22Rv1 (cell line): ENCODE results near the gene DNAJB12.
"Not testable (repeated sequence)": the region's sequence is repeated elsewhere in the genome, so short reads cannot be mapped to it uniquely, and the experiment has no call there.

Experiments
- H3K27ac ChIP-seq: fragments of 450-650 bp; 2 replicates; pipeline ENCODE4 v1.5.1; 2017
- ZFX ChIP-seq: fragments of 450-650 bp; IDR thresholded peaks from 2 replicates; pipeline ENCODE4 v1.6.1; 2017; ENCODE audit warnings: antibody characterized with exemption, borderline replicate concordance
- TF ChIP-seq, protein P1 (sequence below): fragments of 450-650 bp; IDR thresholded peaks from 2 replicates; pipeline ENCODE4 v1.5.1; 2017; ENCODE audit warnings: mild to moderate bottlenecking

DNAJB12 gene

DNA sequence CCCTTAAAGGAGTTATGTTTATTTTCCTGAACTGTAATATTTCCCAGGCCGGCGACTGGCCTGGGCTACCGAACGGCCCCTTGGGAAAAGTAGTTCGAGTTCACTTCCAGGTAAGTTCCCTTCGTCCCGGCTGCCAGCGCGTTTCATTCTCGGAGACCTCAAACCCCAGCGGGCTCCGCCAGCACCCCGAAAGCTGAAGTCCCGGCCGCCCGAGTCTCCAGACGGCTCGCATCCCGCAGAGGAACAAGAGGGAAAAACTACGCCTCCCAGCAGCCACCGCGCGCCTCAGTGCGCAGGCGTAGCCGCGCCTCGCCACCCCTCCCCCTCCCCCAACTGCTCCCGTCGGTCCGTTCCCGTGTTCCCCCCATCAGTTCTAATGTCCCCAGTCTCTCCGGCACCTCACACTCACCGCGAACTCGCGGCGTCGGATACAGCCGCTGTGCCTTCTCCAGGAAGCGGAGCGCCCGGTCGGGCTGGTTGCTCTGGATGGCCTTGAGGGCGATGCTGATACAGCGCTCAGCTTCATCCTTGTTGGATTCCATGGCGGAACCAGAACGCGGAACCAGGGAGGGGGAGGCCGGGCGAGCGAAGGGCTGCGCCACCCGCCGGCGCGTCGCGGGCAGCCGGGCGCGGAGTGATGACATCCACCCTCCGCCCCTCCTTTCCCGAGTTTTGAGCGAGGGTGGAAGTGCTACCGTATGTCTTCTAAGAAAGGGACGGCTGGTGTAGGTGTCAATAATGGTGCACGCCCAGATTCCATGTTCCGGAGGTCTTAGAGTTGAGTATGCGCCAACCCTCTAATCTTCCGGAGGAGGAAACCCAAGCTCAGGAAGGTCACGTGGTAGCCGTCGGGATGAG is at the start of gene DNAJB12:
TSS of gene DNAJB12 (minus strand) at position 564 of the 858 bp plus-strand sequence. CDS start at position 542, 22 bp downstream.
- peak within 1 kb of the TSS; percentile 94 for H3K27ac ChIP-seq
- TF ChIP-seq ZFX: no peak
- TF ChIP-seq, protein P1, sequence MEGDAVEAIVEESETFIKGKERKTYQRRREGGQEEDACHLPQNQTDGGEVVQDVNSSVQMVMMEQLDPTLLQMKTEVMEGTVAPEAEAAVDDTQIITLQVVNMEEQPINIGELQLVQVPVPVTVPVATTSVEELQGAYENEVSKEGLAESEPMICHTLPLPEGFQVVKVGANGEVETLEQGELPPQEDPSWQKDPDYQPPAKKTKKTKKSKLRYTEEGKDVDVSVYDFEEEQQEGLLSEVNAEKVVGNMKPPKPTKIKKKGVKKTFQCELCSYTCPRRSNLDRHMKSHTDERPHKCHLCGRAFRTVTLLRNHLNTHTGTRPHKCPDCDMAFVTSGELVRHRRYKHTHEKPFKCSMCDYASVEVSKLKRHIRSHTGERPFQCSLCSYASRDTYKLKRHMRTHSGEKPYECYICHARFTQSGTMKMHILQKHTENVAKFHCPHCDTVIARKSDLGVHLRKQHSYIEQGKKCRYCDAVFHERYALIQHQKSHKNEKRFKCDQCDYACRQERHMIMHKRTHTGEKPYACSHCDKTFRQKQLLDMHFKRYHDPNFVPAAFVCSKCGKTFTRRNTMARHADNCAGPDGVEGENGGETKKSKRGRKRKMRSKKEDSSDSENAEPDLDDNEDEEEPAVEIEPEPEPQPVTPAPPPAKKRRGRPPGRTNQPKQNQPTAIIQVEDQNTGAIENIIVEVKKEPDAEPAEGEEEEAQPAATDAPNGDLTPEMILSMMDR: no peak

DNA sequence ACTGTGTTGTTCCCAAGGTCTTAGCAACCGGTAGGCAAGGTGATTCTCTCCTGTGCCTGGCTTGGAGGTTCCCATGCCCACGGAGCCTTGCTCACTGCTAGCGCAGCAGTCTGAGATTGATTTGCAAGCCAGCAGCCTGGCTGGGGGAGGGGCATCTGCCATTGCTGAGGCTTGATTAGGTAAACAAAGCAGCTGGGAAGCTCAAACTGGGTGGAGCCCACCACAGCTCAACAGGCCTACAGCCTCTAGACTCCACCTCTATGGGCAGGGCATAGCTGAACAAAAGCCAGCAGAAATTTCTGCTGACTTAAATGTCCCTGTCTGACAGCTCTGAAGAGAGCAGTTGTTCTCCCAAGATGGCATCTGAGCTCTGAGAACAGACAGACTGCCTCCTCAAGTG is 40.9 kb upstream of the DNAJB12 start:
- not testable (repeated sequence) for H3K27ac ChIP-seq

DNA sequence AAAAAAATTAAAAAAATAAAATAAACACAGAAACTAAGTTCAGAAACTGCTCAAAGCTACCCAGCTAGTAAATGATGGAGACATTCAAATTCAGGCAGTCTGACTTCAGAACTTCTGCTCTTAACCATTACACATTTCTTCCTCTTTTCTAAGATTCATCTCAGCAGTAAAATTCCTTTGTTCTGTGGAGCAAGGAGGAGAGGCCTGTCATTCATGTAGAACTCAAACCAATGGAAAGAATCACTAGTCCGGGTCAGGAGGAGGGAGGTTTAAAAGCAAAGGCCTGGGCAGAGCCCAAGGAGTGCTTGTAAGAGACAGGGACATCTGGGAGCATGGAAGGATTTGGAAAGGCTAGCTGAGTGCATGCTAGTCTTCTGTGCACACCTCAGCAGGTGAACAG is 37.9 kb upstream of the DNAJB12 start:
- TF ChIP-seq, protein P1: no peak
- TF ChIP-seq ZFX: no peak
- H3K27ac ChIP-seq: no peak overlapping the region

DNA sequence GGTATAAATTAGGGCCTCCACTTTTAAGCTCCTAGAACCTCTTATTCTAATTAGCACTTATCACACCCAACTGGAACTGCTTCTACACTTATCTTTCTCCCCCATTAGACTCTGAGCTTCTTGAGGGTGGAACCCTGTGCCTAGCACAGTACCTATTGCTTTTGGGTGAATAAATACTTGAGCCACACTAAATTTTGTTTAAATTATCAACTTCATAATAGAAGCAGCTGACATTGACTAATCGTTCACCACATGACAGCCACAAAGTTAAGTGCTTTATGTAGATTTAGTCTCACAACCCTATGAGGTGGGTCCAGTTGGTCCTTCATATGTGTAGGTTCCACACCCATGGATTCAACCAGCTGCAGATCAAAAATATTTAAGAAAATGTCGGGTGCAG is 36.0 kb upstream of the DNAJB12 start:
- TF ChIP-seq, protein P1: no peak
- no peak for TF ChIP-seq ZFX
- no peak overlapping the region for H3K27ac ChIP-seq

DNA sequence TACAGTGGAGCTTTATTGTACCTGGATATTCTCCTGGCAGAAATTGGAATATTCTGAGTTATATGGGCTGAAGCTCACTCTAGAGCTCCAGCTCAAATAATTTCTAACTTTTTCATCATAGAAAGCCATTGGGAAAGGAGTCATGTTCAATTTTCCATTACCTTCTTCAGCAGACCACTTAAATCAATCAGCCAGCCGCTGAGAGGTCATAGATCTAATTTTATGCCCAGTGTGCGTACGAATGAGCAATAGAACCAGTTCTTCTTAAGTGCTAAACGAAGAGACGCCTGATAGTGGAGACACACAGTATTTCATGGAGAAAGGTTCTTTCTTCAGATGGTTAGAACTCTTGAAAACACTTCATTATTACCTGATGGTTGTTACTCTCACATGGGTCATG is 35.0 kb upstream of the DNAJB12 start:
- TF ChIP-seq, protein P1: no peak
- TF ChIP-seq ZFX: no peak
- H3K27ac ChIP-seq: no peak overlapping the region

DNA sequence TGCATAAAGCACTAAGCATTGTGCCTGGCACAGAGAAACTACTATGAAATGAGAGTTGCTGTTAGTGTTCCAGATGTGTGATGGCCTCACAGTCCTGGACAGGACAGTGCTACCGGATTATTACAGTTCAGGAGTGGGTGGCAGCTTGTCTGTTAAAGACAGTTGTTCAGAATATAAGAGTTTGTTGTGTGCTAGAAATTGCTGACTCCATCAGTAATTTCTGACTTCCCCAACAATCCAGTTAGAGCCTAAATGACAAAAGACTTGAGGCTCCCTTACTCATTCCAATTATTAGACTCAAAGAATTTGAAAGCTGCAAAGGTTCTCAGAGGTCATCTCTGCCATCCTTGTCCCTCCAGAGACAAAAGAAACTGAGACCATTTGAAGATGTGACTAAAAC is 34.3 kb upstream of the DNAJB12 start:
- TF ChIP-seq, protein P1: no peak
- TF ChIP-seq ZFX: no peak
- H3K27ac ChIP-seq: no peak overlapping the region

DNA sequence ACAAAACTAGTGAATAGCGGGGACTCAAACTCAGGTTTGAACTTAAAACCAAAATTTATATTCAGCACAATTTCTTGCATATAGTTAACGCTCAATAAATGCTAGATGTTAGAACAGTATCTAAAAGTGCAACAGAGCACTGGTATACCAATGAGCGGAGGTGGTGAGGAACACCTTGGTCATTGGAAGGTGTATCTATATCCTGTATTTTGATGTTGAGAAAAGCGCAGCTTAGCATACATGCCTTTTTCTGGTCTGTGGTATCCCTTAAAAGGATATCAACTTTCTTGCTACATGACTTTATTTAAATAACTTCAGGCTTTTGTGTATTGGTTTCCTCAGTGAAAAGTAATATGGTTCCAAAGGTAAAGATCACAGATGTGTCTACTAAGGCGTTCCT is 33.3 kb upstream of the DNAJB12 start:
- TF ChIP-seq ZFX: no peak
- TF ChIP-seq, protein P1: no peak
- H3K27ac ChIP-seq: no peak overlapping the region
